MM.1S (cell line): ENCODE results near the gene TRPM2.

Experiments used
- DNase-seq: peaks from one replicate; pipeline ENCODE4 v3.0.0-alpha.2; 2015
- H2AFZ ChIP-seq: fragments of 300-600 bp; sonication (generic); 2 replicates; pipeline ENCODE4 v1.6.0; 2016; ENCODE audit warnings: antibody characterized with exemption, low read length
- H3F3A ChIP-seq: fragments of 300-600 bp; sonication (generic); 2 replicates; pipeline ENCODE4 v1.6.1; 2016; ENCODE audit warnings: mild to moderate bottlenecking, antibody characterized with exemption, low read length, moderate library complexity, mixed read lengths; ENCODE audit not compliant: insufficient read depth
- H3K27ac ChIP-seq: fragments of 300-600 bp; sonication (generic); 2 replicates; pipeline ENCODE4 v1.5.1; 2016; ENCODE audit warnings: mild to moderate bottlenecking, low read length
- H3K27me3 ChIP-seq: fragments of 300-600 bp; sonication (generic); replicated peaks from 2 replicates; pipeline ENCODE4 v1.6.0; 2016; ENCODE audit warnings: low read length; ENCODE audit not compliant: insufficient read depth
- H3K36me3 ChIP-seq: fragments of 300-600 bp; sonication (generic); replicated peaks from 2 replicates; pipeline ENCODE4 v1.6.1; 2016; ENCODE audit warnings: mild to moderate bottlenecking, low read length, mixed read lengths; ENCODE audit not compliant: insufficient read depth
- H3K4me1 ChIP-seq: fragments of 300-600 bp; sonication (generic); 2 replicates; pipeline ENCODE4 v1.6.1; 2016; ENCODE audit warnings: low read length, mixed read lengths
- H3K4me2 ChIP-seq: fragments of 300-600 bp; sonication (generic); 2 replicates; pipeline ENCODE4 v1.6.0; 2016; ENCODE audit warnings: low read depth, low read length
- H3K4me3 ChIP-seq: fragments of 300-600 bp; sonication (generic); 2 replicates; pipeline ENCODE4 v1.5.1; 2016; ENCODE audit warnings: low read length, mixed read lengths
- H3K79me2 ChIP-seq: fragments of 300-600 bp; sonication (generic); 2 replicates; pipeline ENCODE4 v1.6.1; 2016; ENCODE audit warnings: mixed run types, low read length, mixed read lengths
- H3K9ac ChIP-seq: fragments of 300-600 bp; sonication (generic); 2 replicates; pipeline ENCODE4 v1.6.1; 2016; ENCODE audit warnings: low read length, mixed read lengths
- H3K9me2 ChIP-seq: fragments of 300-600 bp; sonication (generic); replicated peaks from 2 replicates; pipeline ENCODE4 v1.6.1; 2016; ENCODE audit warnings: mild to moderate bottlenecking, low read length, mixed read lengths; ENCODE audit not compliant: insufficient read depth
- H3K9me3 ChIP-seq: fragments of 300-600 bp; sonication (generic); replicated peaks from 2 replicates; pipeline ENCODE4 v1.6.1; 2016; ENCODE audit warnings: mild to moderate bottlenecking, low read length, mixed read lengths; ENCODE audit not compliant: insufficient read depth
- H4K20me1 ChIP-seq: fragments of 300-600 bp; sonication (generic); 2 replicates; pipeline ENCODE4 v1.6.1; 2016; ENCODE audit warnings: mild to moderate bottlenecking, low read length, moderate library complexity, mixed read lengths; ENCODE audit not compliant: insufficient read depth
- CTCF ChIP-seq: fragments of 300-600 bp; sonication (generic); IDR thresholded peaks from 2 replicates; pipeline ENCODE4 v1.5.1; 2016; ENCODE audit warnings: antibody characterized with exemption, low read length, mixed read lengths
- EZH2 ChIP-seq: fragments of 300-600 bp; sonication (generic); optimal IDR thresholded peaks from 2 replicates; pipeline ENCODE3; 2017; ENCODE audit warnings: low read depth, mild to moderate bottlenecking, antibody characterized with exemption, low read length, mixed read lengths
- EZH2phosphoT487 ChIP-seq: fragments of 300-600 bp; sonication (generic); IDR thresholded peaks from 2 replicates; pipeline ENCODE4 v1.6.1; 2018; ENCODE audit warnings: antibody characterized with exemption, low read length

The TRPM2 gene

GRCh38 chr21:44321846-44322450 is 31.5 kb upstream of the TRPM2 start:
- H4K20me1 ChIP-seq, result no peaks in the 10 kb centered on the region
- H3K4me1 ChIP-seq, result no peaks in the 10 kb centered on the region
- H3K9me2 ChIP-seq, result no peaks in the 10 kb centered on the region
- DNase-seq, result no peak
- H3K4me2 ChIP-seq, result no peak overlapping the region
- no peaks in the 10 kb centered on the region for H3K79me2 ChIP-seq
- H3K4me3 ChIP-seq, result no peak overlapping the region
- H2AFZ ChIP-seq, result no peak overlapping the region
- no peak for TF ChIP-seq CTCF
- TF ChIP-seq EZH2, result no peak
- no peak for TF ChIP-seq EZH2phosphoT487
- no peaks in the 10 kb centered on the region; the same call in 1 of the 2 replicates for H3K36me3 ChIP-seq
- H3K27me3 ChIP-seq, result no peaks in the 10 kb centered on the region
- no peaks in the 10 kb centered on the region for H3F3A ChIP-seq
- H3K9ac ChIP-seq, result no peak overlapping the region
- no peaks in the 10 kb centered on the region for H3K9me3 ChIP-seq
- H3K27ac ChIP-seq, result no peak overlapping the region

GRCh38 chr21:44322621-44323325 is 30.6 kb upstream of the TRPM2 start:
- TF ChIP-seq CTCF, result no peak
- no peak for TF ChIP-seq EZH2phosphoT487
- no peak for TF ChIP-seq EZH2
- Histone ChIP-seq H3K27ac (no peak overlapping the region), H2AFZ (no peak overlapping the region), H3K36me3 (no peaks in the 10 kb centered on the region; the same call in 1 of the 2 replicates), H3K9me2 (no peaks in the 10 kb centered on the region), H3K27me3 (no peaks in the 10 kb centered on the region), H3K9me3 (no peaks in the 10 kb centered on the region), H3K4me3 (no peak overlapping the region), H3K4me2 (no peak overlapping the region), H4K20me1 (no peaks in the 10 kb centered on the region), H3F3A (no peaks in the 10 kb centered on the region), H3K4me1 (no peaks in the 10 kb centered on the region), H3K9ac (no peak overlapping the region), H3K79me2 (no peaks in the 10 kb centered on the region)
- no peak for DNase-seq

- Histone ChIP-seq H2AFZ (no peak overlapping the region), H3K4me1 (no peaks in the 10 kb centered on the region), H3K27me3 (no peaks in the 10 kb centered on the region), H3K36me3 (no peaks in the 10 kb centered on the region; the same call in 1 of the 2 replicates), H4K20me1 (no peaks in the 10 kb centered on the region), H3K9me3 (no peaks in the 10 kb centered on the region), H3K9ac (no peak overlapping the region), H3F3A (no peaks in the 10 kb centered on the region), H3K27ac (no peak overlapping the region), H3K4me3 (no peak overlapping the region), H3K4me2 (no peak overlapping the region), H3K9me2 (no peaks in the 10 kb centered on the region), H3K79me2 (no peaks in the 10 kb centered on the region)
- TF ChIP-seq CTCF (no peak), EZH2phosphoT487 (no peak), EZH2 (no peak)
- no peak for DNase-seq
Measured at GRCh38 chr21:44323591-44323990, 29.8 kb upstream of the TRPM2 start.
